ENCODE data around the gene SLC36A2.
"Not testable (repeated sequence)": the region's sequence is repeated elsewhere in the genome, so short reads cannot be mapped to it uniquely, and the experiment has no call there.

SLC36A2 gene

DNA sequence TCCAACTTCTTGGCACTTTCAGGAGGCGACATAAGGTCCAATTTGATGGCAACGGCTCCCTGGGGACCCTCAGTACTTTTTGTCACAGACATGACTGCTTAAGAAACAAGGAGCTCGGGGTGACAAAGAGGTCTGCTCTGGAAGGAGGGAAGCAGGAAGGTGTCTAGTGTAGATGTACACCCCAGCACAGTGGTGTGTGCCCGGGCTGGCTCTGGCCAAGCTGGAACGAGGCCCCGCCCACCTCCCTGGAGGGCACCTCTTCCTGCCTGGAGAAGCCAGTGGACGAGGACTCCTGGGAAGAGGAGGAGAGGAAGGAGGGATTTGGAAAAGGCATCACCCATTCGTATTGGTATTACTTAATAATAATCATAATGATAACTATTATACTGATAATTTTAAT lies at the start of gene SLC36A2:
Gene SLC36A2 (minus strand): TSS at position 191 of the 400 bp plus-strand sequence. CDS start 99 bp downstream, at position 92.
- DNase-seq, result no peak

DNA sequence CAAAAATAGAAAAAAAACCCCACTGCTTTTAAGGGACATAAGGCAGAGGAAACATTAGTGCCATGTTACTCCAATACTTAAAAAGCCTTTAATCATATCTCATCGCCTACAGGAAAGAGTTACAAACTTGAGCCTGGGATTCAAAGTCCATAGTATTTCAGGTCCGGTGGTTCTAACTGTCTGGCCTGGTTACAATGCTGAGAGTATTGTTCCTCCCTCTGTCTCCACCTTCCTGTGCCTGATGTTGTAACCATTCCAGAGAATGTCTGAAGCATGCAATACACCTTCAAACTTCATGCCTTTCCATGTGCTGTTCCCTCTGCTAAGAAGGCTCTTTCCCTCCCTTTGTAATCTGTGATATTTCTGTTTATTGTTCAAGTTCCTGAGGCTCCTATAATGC lies 41.6 kb upstream of the SLC36A2 start:
- DNase-seq, result no peak

DNA sequence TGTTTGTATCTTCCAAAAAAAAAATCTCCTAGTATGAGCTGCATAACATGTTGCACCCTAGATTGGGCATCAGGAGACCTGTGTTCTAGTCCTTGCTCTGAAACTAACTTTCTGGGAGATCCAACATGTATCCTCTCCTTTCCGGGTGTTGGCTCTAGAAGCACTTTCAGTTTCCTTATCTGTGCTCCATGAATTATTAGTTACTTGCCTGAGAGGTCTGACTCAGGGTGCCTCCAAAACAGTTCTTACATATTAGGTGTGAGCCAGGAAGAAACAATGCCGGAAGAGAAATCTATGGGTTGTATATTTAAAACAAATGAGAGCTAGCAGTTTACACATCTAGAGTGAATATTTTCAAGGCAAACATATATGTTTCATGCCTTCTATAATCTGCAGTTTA lies 36.7 kb upstream of the SLC36A2 start:
- no peak for DNase-seq

DNA sequence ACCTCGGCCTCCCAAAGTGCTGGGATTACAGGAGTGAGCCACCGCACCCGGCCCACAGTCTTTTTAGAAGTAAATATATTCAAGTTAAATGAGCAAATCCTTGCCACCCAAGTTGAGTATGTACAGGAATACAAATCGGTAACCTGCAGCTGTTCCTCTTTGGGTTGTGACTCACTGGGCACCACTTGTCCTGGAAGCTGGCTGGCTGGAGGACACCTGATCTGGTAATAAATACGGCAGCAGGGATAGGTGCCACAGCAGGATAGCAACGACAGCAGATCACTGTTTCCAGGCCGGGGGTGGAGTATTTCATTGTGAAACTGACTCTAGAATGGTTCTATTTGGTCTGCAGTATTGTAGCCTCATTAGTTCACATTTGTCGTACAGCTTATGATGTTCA lies 35.7 kb upstream of the SLC36A2 start:
- DNase-seq, result no peak

DNA sequence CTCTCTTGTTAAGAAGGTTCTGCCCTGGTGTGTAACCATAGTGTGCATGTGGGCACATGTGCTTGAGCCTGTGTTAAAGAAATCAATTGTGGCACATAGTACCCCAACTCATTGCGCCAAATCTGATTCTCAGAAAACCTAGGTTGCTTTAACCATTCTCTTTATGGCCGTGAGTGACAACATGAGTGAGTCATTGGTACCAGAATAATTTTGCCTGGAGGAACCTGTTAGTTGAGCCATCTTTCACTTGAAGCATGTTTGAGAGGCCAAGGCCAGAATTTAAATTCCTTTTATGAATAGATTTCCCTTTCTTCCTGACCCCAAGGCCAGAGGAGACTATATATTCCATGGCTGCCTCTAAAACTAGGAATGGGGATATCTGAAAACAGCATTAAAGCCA lies 35.2 kb upstream of the SLC36A2 start:
- no peak for DNase-seq

DNA sequence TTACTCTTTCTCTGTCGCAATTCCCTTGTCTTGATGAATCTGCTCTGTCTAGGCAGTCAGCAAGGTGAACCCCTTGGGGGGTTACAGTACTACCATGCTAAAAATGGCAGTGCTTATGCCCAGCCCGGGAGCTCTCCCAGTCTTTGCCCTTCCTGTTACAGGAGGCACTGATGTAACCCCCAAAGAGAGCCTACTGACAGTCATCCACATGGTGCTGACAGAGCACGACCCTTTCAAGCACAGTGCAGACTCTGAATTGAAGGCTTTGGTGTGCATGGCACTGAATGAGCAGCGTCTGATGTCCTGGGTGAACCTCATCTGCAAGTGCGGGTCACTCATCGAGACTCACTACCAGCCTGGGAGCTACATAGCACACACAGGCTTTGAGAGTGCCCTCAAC lies 34.5 kb upstream of the SLC36A2 start:
- no peak for DNase-seq

DNA sequence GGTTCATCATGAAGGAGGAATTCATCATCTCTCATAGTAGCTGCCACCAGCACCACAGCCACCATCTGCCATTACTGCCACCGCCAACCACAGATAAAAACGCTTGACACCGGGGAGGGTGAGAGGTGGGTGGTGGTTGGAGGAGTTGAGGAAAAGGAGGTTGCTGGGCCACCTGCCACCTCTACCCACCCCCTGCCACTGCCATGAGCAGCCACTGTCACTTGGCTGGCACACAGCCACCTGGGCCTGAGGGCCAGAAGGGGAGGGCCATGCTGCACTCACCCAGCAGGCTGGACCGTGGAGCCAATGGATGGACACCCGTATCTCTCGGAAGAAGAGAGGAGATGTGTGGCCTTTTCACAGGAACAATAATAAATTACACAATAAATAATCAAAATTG lies 31.3 kb upstream of the SLC36A2 start:
- DNase-seq, result no peak

DNA sequence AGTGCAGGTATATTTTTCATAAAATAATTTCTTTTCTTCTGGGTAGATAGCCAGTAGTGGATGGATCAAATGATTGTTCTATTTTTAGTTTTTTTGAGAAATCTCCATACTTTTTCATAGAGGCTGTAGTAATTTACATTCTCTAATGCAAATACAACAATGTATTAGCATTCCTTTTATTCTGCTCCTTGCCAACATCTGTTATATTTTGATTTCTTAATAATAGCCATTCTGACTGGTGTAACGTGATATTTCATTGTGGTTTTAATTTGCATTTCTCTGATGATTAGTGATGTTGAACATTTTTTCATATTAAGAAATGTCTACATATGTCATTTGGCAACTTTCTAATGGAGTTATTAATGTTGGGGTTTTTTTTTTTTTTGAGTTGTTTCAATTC lies 27.2 kb upstream of the SLC36A2 start:
- DNase-seq, result no peak

DNA sequence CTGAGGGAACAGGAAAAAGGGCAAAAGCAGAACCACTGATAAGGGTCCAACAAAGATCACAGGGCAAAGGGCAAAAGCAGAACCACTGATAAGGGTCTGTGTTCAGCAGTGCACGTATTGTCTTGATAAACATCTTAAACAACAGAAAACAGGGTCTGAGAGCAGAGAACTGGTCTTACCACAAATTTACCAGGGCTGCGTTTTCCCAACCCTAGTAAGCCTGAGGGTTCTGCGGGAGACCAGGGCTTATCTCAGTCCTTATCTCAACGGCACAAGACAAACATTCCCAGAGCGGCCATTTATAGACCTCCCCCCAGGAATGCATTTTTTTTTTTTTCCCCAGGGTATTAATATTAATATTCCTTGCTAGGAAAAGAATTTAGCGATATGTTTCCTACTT lies 19.7 kb upstream of the SLC36A2 start:
- not testable (repeated sequence) for DNase-seq

DNA sequence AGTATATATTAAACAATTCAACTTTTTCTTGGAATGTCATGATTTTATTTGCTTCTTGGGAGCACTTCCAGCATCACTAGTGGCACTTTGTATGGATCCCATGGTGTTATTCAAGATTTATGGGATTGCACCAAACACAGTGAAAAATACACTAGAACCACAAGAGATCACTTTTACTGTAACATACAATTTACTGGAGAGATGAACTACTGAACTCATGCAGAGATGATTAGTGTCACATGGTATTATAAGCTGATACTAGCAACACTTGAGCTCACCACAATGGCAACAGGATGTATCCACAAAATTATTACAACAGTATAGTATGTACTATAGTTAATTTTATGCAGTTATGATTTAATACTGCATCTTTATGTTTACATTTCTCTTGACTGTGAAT lies 16.3 kb upstream of the SLC36A2 start:
- DNase-seq, result no peak

DNA sequence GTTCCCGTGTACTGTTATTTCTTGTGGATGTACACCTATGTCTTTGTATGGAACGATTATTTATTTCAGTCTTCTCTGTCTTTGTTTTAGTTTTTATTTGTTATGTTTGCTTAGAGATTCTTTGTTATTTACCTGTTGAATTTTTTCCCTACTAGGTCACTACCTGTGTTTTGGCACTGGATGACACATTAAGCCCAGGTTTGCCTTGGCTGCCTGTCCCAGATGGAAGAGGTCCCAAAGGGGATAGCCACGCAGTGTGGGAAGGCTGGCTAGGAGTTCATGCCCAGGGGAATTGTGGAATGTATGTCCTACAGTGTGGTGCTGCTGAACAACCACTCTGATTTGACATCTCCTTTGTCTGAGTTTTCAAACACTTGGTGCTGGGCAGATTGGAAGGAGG lies 15.6 kb upstream of the SLC36A2 start:
- DNase-seq, result no peak

DNA sequence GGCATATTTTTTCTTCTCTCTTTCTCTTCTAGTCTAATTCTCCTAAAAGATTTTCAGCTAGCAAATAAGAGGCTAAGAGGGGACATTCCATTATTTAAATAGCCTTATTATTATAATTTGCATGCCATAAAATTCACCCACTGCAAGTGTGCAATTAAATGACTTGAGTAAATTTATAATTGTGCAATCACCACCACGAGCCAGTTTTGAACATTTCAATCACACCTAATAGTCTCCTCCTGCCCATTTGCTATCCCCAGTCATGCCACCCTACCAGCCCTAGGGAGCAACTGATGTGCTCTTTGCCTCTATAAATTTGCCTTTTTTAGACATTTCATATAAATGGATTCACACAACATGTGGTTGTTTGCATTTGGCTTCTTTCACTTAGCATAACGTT lies 12.0 kb upstream of the SLC36A2 start:
- no peak for DNase-seq

DNA sequence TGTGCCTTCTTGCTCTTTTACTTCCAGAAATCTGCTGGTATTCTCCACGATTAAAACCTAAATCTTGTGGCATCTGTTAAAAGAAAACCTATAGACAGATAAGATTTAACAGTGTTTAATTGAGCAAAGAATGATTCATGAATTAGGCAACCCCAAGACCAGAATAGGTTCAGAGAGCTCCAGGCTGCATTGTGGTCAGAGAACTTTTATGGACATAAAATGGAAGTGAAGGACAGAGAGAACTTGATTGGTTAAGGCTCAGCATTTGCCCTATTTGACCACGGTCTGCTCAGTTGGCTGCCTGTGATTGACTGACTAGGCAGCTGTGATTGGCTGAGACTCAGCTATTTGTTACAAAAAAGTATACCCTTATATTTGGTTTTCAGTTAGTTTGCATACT lies 10.4 kb upstream of the SLC36A2 start:
- DNase-seq, result no peak

DNA sequence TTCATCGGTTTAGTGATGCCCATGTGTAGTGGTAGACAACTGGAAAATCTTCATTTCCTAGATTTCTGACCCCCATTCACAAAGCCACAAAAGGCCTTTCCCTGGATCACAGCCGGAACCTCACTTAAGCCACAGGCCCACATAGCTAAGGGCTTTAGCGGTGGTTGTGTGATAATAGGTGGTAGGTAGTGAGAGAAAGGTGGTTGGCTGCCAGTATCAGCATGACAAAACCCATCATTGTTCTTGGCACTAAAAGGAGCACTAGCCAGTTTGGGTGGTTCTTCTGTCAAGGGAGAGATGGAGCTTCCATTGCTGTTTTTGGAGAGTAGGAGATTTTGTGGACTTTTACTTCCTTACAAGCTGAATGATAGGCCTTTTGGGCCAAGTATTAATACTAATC lies 9.7 kb upstream of the SLC36A2 start:
- no peak for DNase-seq

DNA sequence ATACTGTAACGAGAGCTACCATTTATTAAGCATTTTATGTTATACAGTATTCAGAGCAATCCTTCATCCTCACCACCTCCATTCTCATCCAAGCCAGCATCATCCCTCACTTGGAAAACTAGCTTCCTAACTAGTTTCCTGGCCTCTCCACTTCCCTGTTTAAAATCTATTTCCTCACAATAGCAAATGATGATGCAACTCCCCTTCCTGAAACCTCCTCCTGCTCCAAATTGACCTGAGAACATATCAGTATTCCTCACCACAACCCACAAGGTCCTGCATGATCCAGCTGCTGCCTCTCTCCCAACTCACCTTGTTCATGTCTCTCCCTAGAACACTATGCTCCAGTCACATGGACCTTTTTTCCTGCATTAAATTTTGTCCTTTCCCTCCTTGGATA lies 4.3 kb upstream of the SLC36A2 start:
- DNase-seq, result peak; percentile 13 to 29

DNA sequence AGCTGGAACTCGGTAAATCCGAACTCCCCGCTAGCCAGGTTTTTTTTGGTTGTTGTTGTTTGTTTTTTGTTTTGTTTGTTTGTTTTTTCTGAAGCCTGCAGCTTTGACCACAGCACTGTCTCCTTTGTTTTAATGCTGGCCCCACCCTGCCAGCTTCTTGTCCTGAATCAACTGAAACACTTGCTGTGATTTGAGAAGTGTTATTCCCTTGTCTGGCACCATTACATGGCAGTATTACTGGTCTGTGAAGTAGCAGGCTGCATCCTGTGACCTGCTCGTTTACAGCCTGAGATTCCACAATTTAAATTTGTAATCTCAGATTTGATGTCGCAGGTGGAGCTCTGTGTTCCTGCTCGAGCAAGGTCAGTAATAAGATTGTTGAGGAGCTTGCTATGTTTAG lies 1.4 kb upstream of the SLC36A2 start:
- no peak for DNase-seq

DNA sequence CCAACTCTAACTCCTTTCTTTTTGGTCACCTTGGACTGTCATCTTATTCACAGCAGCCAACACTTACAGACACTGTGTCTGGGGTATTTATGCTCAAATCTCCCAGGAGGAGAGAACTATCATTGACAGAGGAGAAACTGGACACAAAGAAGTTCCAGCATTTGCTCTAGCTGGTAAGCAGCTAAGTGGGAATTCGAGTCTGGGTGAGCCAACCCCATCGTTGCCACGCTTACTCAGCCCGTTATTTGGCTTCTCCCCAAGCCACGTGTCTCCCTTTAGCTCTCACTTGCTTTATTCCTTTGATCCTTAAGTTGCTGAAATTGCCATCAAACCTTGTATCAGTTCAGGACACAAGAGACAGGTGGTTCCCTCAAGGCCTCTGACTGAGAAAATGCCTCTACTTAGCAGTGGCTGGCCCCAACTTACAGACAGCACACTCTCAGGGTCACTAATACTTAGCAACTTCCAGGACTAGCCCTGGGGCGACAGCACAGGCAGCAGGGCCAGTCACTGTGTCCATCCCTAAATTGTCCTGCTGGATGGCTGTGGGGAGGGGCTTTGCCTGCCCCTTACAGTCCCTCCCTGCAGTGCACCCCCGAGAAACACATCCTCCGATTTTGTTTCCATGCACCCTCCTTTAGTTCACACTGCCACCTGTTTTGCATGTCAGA lies 1.4 kb downstream of the SLC36A2 start:
- DNase-seq, result no peak

DNA sequence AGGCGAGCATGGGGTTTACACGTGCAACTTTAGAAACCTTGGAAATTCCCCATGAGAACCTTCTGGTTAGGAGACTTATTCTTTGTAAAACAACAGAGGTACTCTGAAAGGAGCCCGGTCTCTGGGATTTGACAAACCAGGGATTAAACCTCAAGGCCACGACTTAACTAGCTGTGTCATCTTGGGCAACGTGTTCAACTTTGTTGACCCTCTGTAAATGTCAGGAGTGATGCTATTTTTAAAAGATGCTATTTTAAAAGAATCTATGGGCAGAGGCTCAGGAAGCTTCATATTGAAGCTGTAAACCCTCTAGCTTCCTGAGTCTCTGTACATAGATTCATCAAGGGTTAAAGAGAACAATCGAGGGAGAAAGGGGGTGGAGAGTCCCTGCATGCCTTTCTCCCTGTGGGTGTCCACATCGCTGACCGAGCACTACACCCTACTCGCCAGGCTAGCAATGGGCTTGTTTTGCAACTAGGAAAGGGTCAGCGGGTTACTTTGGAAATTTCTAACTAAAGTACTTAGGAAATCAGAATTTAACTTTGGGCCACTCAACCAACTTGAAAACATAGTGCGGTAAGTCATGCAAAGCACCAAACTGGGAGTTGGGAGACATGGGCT lies 2.1 kb downstream of the SLC36A2 start:
- peak; percentile 33 to 50 for DNase-seq

DNA sequence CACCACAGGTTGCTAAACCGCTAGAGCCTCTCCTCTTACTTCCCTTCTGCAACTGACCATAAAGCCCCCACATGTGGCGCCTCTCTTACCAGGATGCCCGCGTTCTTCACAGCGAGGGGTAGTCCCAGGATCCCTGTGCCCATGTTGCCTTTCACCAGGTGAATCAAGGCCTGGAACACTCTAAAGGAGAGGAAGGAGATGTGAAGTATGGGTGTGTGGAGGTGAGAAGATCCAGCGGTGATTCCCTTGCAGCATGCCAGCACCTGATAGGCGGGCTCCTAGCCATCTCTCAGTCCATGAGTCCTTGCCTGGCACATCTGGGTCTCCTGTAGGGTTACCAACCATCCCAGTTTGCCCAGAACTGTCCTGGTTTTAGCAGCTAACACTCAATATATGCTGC lies 3.3 kb downstream of the SLC36A2 start:
- no peak for DNase-seq

DNA sequence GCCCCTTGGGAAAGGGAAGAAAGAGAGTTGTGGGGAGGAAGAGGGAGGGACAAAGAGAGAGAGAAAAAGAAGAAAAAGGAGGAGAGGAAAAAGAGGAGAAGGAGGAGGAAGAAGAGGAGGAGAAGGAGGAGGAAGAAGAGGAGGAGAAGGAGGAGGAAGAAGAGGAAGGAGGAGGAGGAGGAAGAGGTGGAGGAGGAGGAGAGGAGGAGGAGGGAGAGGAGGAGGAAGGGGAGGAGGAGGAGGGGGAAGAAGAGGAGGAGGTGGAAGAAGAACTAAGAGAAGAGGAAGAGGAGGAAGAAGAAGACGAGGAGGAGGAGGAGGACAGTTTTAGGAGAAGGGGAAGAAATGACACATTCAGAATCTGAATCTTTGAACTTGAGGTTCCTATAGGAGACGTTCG lies 7.4 kb downstream of the SLC36A2 start:
- DNase-seq, result no peak

DNA sequence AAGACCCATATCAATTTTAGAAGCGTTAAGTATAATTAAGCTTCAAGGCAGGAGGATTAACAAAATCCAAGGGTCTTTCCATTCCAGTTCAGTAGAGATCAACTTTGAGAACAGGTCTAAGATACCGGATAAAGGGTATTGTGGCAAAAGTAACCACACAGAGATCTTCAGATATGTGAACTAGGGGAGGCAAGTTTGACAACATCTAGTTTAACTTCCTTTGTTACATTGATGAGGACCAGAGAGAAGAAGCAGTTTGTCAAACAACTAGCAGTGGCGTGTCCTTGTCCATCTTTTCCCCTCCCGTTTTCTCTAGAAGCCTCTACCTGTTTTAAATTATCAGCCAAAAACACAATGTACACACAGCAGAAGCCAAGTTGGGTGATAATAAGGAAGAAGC lies 8.6 kb downstream of the SLC36A2 start:
- DNase-seq, result no peak

DNA sequence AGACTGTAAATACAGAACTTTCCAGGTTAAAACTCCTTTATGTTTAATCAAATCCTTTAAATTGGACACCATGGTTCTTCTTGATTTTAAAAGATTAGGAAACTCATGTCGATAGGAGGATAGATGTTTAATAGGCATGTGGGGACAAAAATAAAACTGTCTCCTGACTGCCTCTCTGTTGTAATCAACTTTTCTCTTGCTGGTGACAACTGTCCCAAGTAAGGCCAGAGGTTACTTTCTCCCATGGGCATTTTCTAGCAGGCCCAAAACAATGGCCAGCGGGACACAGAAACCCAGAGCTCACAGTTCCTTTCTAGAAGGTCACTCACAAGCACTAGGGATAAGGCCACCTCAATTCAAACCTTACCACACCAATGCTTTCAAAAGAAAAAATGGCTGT lies 14.5 kb downstream of the SLC36A2 start:
- DNase-seq, result no peak

DNA sequence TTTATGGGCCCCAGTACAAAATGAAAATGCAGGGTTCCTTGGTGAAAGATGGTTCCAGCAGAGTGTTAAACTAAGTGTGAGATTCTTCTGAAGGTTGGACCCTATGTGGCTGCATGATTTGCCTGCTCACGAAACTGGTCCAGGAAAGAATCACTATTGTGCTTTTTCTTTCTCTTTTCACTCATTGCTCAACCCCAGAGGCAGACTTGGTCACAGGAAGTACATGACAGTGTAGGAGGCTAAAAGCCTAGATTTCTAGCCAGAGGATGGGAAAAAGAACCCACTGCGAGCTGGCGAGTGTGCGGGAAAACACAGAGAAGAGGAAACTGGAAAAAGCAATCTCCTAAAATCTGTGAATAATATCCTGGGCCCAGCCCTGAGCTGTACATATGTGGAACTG lies 18.6 kb downstream of the SLC36A2 start:
- DNase-seq, result peak; percentile 61 to 74

DNA sequence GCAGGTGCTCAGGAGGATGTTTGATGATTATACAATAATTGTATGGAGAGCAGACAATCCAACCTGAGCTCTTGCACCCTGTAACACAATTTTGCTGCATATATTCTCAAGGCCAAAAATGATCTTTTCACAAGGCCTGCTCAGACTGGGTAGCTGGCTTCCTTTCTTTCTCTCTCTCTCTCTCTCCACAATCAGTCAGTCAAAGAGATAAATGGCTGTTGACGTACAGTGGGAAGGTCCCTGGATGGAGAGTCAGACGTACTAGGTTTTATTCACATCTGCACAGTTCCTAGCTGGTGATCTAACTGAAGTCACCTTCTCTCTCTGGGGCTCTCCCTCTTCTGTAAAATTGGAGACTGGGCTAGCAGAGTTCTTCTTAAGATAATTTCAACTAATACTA lies 19.8 kb downstream of the SLC36A2 start:
- no peak for DNase-seq

DNA sequence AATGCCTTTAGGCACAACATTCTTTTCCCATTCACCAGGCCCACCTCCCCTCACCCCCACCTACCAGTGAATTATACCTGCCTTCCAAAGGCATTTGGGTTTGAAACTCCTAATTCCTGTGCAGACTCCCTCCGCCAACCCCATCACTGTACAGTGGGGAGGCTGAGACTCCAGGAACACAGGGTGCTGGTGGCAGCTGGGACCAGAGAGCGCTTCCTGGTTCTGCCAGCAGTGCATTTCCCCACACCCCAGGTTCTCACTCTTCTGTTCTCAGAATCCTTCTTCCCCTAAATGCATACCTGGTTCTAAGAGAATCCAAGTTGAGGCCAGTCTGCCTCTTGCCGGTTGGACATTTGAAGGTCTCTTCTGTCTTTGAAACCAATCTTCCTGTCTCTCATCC lies 21.1 kb downstream of the SLC36A2 start:
- DNase-seq, result no peak
